Cardiac muscle cell (in vitro differentiated cells and primary cell): ENCODE measurements around the gene CHCHD1. TPM values are rescaled to one million over a fixed set of nuclear protein-coding genes. Genes with fewer than 3 reads are reported as not detected.
"Not testable (repeated sequence)": the region's sequence is repeated elsewhere in the genome, so short reads cannot be mapped to it uniquely, and the experiment has no call there.

Experiments used
- DNase-seq, 2 donors: peaks; one replicate each; pipeline versions ENCODE4 v3.0.0 to v3.0.0-alpha.2; 2010 to 2017; ENCODE audit warnings: low read depth in 1 of 2, low spot score in 1 of 2
- H3K27ac ChIP-seq: fragments of 200-600 bp; sonication (generic); 2 replicates; pipeline ENCODE4 v1.5.1; 2016
- H3K27me3 ChIP-seq: fragments of 200-600 bp; sonication (generic); 2 replicates; pipeline ENCODE4 v1.6.0; 2016; ENCODE audit warnings: control low read depth
- H3K36me3 ChIP-seq: fragments of 200-600 bp; sonication (generic); 2 replicates; pipeline ENCODE4 v1.5.1; 2016; ENCODE audit warnings: control low read depth
- H3K4me1 ChIP-seq: fragments of 200-600 bp; sonication (generic); 2 replicates; pipeline ENCODE4 v1.8.1; 2017; ENCODE audit warnings: low read depth, mild to moderate bottlenecking, mixed run types
- H3K4me3 ChIP-seq: fragments of 200-600 bp; sonication (generic); 2 replicates; pipeline ENCODE4 v1.5.1; 2016; ENCODE audit warnings: mild to moderate bottlenecking
- H3K9me3 ChIP-seq: fragments of 200-600 bp; sonication (generic); 2 replicates; pipeline ENCODE4 v1.5.1; 2017; ENCODE audit warnings: low read depth, mild to moderate bottlenecking, control low read depth
- polyA plus RNA-seq: library from polyadenylated mRNA; unstranded; fragments of >200 nt; fragmentation: Nextera tagmentation; extraction: Ambion mirVana; gene quantifications from 2 replicates; pipeline ENCODE4 v1.2.1, GENCODE V29; 2016
- total RNA-seq: library from RNA; depleted of rRNA; stranded (reverse); fragments of >200 nt; gene quantifications from 2 replicates; pipeline ENCODE4 v1.2.3, GENCODE V29; 2016
- TF ChIP-seq, protein P1 (sequence below): IDR thresholded peaks from 2 replicates; pipeline ENCODE4 v1.5.1; 2012; ENCODE audit warnings: low read depth, mild to moderate bottlenecking, low read length

CHCHD1 gene
- total and polyA plus RNA-seq, 2 experiments from 2014 or later = 42.5 to 83.2 TPM

- peak overlapping the region; percentile 87 for H3K4me3 ChIP-seq
- peak overlapping the region; percentile 83 for H3K27ac ChIP-seq
- TF ChIP-seq, protein P1, sequence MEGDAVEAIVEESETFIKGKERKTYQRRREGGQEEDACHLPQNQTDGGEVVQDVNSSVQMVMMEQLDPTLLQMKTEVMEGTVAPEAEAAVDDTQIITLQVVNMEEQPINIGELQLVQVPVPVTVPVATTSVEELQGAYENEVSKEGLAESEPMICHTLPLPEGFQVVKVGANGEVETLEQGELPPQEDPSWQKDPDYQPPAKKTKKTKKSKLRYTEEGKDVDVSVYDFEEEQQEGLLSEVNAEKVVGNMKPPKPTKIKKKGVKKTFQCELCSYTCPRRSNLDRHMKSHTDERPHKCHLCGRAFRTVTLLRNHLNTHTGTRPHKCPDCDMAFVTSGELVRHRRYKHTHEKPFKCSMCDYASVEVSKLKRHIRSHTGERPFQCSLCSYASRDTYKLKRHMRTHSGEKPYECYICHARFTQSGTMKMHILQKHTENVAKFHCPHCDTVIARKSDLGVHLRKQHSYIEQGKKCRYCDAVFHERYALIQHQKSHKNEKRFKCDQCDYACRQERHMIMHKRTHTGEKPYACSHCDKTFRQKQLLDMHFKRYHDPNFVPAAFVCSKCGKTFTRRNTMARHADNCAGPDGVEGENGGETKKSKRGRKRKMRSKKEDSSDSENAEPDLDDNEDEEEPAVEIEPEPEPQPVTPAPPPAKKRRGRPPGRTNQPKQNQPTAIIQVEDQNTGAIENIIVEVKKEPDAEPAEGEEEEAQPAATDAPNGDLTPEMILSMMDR = no peak
- peaks cover 4% of the 10 kb centered on the region for H3K4me1 ChIP-seq
- peak; percentile 40 to 86 for DNase-seq
- H3K27me3 ChIP-seq = no peaks in the 10 kb centered on the region
- no peaks in the 10 kb centered on the region for H3K9me3 ChIP-seq
- H3K36me3 ChIP-seq = peaks cover 11% of the 10 kb centered on the region
These were observed 4.1 kb downstream of the CHCHD1 start for GRCh38 chr10:73785721-73786511.

- Histone ChIP-seq H3K9me3 (no peaks in the 10 kb centered on the region), H3K4me1 (no peaks in the 10 kb centered on the region), H3K27me3 (no peaks in the 10 kb centered on the region), H3K36me3 (peaks cover 16% of the 10 kb centered on the region), H3K4me3 (peak overlapping the region; percentile 87), H3K27ac (peak overlapping the region; percentile 83)
- TF ChIP-seq, protein P1 = no peak
- DNase-seq = no peak
These were observed 4.7 kb downstream of the CHCHD1 start for GRCh38 chr10:73786512-73786885.

DNA sequence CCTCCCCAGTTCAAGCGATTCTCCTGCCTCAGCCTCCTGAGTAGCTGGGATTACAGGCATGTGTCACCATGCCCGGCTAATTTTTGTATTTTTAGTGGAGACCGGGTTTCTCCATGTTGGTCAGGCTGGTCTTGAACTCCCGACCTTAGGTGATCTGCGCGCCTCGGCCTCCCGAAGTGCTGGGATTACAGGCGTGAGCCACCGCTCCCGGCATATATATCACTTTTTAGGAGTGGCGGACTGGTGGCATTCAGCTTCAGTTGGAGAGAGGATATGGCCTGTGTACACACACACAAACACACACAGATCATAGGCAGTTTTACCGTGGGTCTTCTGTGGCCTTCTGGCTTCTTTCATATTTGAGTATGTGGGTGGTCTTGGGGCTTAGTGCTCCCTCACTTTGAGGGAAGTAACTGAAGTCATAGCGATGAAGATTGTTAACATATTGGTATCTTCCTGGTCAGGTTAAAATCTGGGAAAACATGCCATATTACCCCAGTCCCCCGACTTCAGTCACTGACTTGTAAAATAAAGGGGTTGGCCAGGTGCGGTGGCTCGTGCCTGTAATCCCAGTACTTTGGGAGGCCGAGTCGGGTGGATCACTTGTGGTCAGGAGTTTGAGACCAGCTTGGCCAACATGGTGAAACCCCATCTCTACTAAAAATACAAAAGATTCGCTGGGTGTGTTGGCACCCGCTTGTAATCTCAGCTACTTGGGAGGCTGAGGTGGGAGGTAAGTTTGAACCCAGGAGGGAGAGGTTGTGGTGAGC lies 5.4 kb downstream of the CHCHD1 start:
- H3K4me3 ChIP-seq = not testable (repeated sequence)

GRCh38 chr10:73788864-73789658 lies 7.2 kb downstream of the CHCHD1 start:
- Histone ChIP-seq H3K27ac (no peak overlapping the region), H3K4me1 (no peaks in the 10 kb centered on the region), H3K4me3 (no peak overlapping the region), H3K9me3 (no peaks in the 10 kb centered on the region), H3K36me3 (peaks cover 27% of the 10 kb centered on the region), H3K27me3 (no peaks in the 10 kb centered on the region)
- no peak for DNase-seq
- TF ChIP-seq, protein P1 = no peak

More for the DNA sequence above, 5.4 kb downstream of the CHCHD1 start:
- not testable (repeated sequence) for H3K4me1 ChIP-seq, H3K27ac ChIP-seq, DNase-seq, H3K9me3 ChIP-seq, H3K27me3 ChIP-seq
- H3K36me3 ChIP-seq = peaks cover 19% of the 10 kb centered on the region

DNA sequence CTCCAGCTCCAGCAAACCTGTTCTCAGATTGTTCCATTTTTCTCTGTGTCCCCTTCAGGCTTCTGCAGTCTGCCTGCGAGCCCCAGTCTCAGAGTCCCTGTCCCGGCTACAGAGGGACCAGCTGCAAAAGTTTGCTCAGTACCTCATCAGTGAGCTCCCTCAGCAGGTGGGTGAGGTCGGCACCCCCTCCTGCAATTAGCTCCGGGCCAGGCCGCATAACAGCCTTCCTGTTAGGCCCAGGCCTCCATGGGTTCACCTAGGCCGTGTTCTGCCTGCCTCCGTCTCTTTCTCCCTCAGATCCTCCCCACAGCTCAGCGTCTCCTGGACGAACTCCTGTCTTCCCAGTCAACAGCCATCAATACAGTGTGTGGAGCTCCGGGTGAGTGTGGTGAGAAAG lies 7.8 kb downstream of the CHCHD1 start:
- no peaks in the 10 kb centered on the region for H3K9me3 ChIP-seq
- no peaks in the 10 kb centered on the region for H3K4me1 ChIP-seq
- H3K27me3 ChIP-seq = no peaks in the 10 kb centered on the region
- H3K4me3 ChIP-seq = no peak overlapping the region
- TF ChIP-seq, protein P1 = no peak
- no peak overlapping the region for H3K27ac ChIP-seq
- H3K36me3 ChIP-seq = peaks cover 32% of the 10 kb centered on the region
- DNase-seq = no peak
